Measurements from ENCODE around the gene CHGA. TPM values are rescaled to one million over a fixed set of nuclear protein-coding genes. Genes with fewer than 3 reads are reported as not detected.

The CHGA gene
- total and polyA plus RNA-seq, 12 donors, result 0.14 TPM; not detected in 11

DNA sequence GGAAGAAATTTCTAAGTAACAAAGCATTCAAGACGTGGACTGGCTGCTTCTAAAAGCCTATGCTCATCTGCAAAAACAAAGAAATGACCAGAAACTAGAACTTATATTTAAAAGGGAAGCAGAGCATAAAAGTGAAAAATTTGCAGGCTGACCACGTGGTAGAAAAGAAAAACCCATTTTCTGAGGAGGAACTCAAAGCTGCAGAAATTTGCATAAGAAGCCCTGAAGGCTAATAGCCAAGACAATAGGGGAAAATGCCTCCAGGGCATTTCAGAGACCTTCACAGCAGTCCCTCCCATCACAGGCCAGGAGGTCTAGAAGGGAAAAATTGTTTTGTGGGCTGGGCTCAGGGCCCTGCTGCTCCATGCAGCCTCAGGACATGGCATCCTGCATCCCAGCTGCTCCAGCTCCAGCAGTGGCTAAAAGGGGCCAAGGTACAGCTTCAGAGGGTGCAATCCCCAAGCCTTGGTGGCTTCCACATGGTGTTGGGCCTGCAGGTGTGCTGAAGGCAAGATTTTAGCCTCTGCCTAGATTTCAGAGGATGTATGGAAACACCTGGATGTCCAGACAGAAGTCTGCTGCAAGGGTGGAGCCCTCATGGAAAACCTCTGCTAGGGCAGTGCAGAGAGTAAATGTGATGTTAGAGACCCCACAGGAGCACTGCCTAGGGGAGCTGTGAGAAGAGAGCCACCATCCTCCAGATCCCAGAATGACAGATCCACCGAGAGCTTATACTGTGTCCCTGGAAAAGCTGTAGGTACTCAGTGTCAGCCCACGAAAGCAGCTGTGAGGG lies 55.5 kb downstream of the CHGA start:
- no peaks in the 10 kb centered on the region for H3K27me3 ChIP-seq
- ATAC-seq (no peak), DNase-seq (no peak)
- H3K4me1 ChIP-seq, result peaks cover 3 to 25% (median 13%) of the 10 kb centered on the region in 9 donors
- H3K27ac ChIP-seq, result peak overlapping the region in 1 of 10 donors; percentile 5
- H3K4me3 ChIP-seq, result no peak overlapping the region
- H3K9me3 ChIP-seq, result peaks cover 0 to 57% (median 16%) of the 10 kb centered on the region in 11 donors
- WGBS, 2 donors, result 87 to 91% methylated on average over 4 of the region's 4 CpGs
- peaks cover 0 to 35% (median 12%) of the 10 kb centered on the region in 9 donors for H3K36me3 ChIP-seq
- TF ChIP-seq, protein P1, sequence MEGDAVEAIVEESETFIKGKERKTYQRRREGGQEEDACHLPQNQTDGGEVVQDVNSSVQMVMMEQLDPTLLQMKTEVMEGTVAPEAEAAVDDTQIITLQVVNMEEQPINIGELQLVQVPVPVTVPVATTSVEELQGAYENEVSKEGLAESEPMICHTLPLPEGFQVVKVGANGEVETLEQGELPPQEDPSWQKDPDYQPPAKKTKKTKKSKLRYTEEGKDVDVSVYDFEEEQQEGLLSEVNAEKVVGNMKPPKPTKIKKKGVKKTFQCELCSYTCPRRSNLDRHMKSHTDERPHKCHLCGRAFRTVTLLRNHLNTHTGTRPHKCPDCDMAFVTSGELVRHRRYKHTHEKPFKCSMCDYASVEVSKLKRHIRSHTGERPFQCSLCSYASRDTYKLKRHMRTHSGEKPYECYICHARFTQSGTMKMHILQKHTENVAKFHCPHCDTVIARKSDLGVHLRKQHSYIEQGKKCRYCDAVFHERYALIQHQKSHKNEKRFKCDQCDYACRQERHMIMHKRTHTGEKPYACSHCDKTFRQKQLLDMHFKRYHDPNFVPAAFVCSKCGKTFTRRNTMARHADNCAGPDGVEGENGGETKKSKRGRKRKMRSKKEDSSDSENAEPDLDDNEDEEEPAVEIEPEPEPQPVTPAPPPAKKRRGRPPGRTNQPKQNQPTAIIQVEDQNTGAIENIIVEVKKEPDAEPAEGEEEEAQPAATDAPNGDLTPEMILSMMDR (IDR thresholded peaks at IDR 0.05), result no peak
- intact Hi-C loops (cut with DNase I), result no loop called here

DNA sequence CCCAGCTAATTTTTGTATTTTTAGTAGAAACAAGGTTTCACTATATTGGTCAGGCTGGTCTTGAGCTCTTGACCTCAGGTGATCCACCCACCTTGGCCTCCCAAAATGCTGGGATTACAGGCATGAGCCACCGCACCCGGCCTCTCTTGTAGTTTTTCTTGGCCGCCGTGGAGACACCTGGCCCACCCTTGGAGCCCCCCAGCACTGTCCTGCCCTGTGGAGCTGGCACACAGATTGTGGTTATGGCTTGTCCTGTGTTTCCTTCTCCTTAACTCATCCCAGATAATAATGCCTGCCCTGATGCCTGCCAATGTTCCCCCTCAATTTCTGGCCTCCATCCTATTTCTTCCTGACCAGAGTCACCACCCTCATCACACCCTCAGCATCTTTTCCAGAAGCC lies 57.9 kb downstream of the CHGA start:
- DNase-seq, result no peak
- H3K27ac ChIP-seq, result no peak overlapping the region
- H3K4me3 ChIP-seq, result no peak overlapping the region

DNA sequence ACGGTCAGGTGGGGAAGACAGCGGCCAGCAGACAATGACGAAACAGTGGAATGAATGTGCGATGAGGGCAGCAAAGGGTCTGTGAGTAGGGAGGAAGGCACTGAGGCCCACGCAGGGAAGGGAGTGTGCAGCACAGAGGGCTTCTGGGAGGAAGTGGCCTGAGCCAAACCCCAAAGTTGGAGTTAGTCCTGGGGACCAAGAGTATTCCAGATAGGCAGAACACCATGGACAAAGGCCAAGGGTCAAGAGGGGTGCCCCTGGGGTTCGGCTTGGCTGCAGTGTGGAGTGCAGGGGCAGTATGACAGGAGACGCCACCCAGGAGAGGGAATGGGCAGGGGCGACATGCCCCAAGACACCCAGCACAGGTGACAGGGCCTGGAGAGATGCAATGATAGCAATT lies 58.8 kb downstream of the CHGA start:
- Histone ChIP-seq H3K27me3 (no peaks in the 10 kb centered on the region), H3K9me3 (peaks cover 0 to 41% (median 12%) of the 10 kb centered on the region in 11 donors), H3K27ac (no peak overlapping the region), H3K36me3 (peaks cover 0 to 22% (median 11%) of the 10 kb centered on the region in 9 donors), H3K4me1 (peaks cover 9 to 35% (median 18%) of the 10 kb centered on the region in 9 donors), H3K4me3 (no peak overlapping the region)
- WGBS, 2 donors, result 97 to 98% methylated on average over 8 of the region's 8 CpGs
- no peak for ATAC-seq
- TF ChIP-seq, protein P1 (IDR thresholded peaks at IDR 0.05), result no peak
- intact Hi-C loops (cut with DNase I), result no loop called here
- no peak for DNase-seq

More for the DNA sequence above, 57.9 kb downstream of the CHGA start:
- TF ChIP-seq, protein P1 (IDR thresholded peaks at IDR 0.05), result no peak
- 99% methylated on average over 4 of the region's 4 CpGs for WGBS, 2 donors
- Histone ChIP-seq H3K4me1 (peaks cover 5 to 26% (median 11%) of the 10 kb centered on the region in 9 donors), H3K9me3 (peaks cover 0 to 50% (median 16%) of the 10 kb centered on the region in 11 donors), H3K27me3 (no peaks in the 10 kb centered on the region), H3K36me3 (peaks cover 0 to 31% (median 12%) of the 10 kb centered on the region in 9 donors)
- intact Hi-C loops (cut with DNase I), result no loop called here
- no peak for ATAC-seq

DNA sequence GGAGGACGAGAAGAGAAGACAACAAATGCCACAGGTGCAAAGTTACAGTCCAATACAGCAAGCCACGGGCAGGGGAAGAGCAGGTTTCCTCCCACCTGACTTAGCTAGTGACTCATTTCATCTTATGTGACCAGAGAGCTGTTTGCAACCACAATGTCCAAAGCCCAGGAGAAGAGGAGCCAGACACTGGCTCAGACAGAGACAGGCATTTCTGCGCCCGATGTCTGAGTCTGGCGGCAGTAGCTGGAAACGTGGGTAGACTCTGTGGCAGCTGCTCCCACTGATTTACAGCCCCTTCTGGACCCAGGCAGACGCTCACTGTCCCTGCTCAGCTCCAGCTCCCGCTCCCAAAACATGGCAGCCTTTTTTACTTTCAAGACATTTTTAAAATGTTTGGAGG lies 60.0 kb downstream of the CHGA start:
- Histone ChIP-seq H3K4me1 (peaks cover 15 to 47% (median 28%) of the 10 kb centered on the region in 9 donors), H3K4me3 (no peak overlapping the region), H3K36me3 (peaks cover 0 to 16% (median 5%) of the 10 kb centered on the region in 9 donors), H3K27ac (no peak overlapping the region), H3K9me3 (peaks cover 0 to 31% (median 8%) of the 10 kb centered on the region in 11 donors), H3K27me3 (no peaks in the 10 kb centered on the region)
- intact Hi-C loops (cut with DNase I), result no loop called here
- WGBS, 2 donors, result 95 to 96% methylated on average over 8 of the region's 8 CpGs
- ATAC-seq (no peak), DNase-seq (no peak)
- TF ChIP-seq, protein P1 (IDR thresholded peaks at IDR 0.05), result no peak

Data from heart right ventricle (tissue), 16 donors.